Spinal cord (tissue), 10 donors: ENCODE results near the gene METRNL. TPM values are rescaled to one million over a fixed set of nuclear protein-coding genes. Genes with fewer than 3 reads are reported as not detected.

ENCODE experiments used
- DNase-seq, 6 donors: peaks; one replicate each; pipeline versions ENCODE4 v3.0.0 to v3.0.0-alpha.2; 2013 to 2015; ENCODE audit warnings: low spot score in 6 of 6, low read depth in 4 of 6
- H3K27ac ChIP-seq: one replicate; pipeline ENCODE4 v1.5.1; 2013; ENCODE audit warnings: low read depth, low read length, control low read depth
- H3K27me3 ChIP-seq: one replicate; pipeline ENCODE4 v1.6.1; 2013; ENCODE audit warnings: low read length; ENCODE audit not compliant: control insufficient read depth, insufficient read depth
- H3K36me3 ChIP-seq: one replicate; pipeline ENCODE4 v1.6.1; 2013; ENCODE audit warnings: low read length; ENCODE audit not compliant: control insufficient read depth, insufficient read depth
- H3K4me1 ChIP-seq: one replicate; pipeline ENCODE4 v1.6.1; 2013; ENCODE audit warnings: low read length; ENCODE audit not compliant: control insufficient read depth, insufficient read depth
- H3K4me3 ChIP-seq: one replicate; pipeline ENCODE4 v1.5.1; 2013; ENCODE audit warnings: low read depth, low read length, control low read depth
- H3K9me3 ChIP-seq: one replicate; pipeline ENCODE4 v1.6.1; 2013; ENCODE audit warnings: low read length; ENCODE audit not compliant: control insufficient read depth, insufficient read depth
- WGBS: methylation state at CpG from one replicate; pipeline ENCODE4 v1.1.5; 2013; ENCODE audit warnings: missing lambda C conversion rate; ENCODE audit not compliant: insufficient coverage; 5-methylcytosine and 5-hydroxymethylcytosine counted together
- polyA plus RNA-seq, 2 donors: library from polyadenylated mRNA; unstranded; fragments of 120-200 nt; gene quantifications; one replicate each; pipeline ENCODE4 v1.2.1, GENCODE V29; 2013; ENCODE audit not compliant: insufficient read length in 2 of 2
- total RNA-seq, 2 donors: library from RNA; depleted of rRNA in 1 of 2; stranded (reverse); fragments of 120-200 nt in 1 of 2; fragments of >200 nt in 1 of 2; gene quantifications; one replicate each; pipeline versions ENCODE4 v1.2.3 to v1.2.4, GENCODE V29; 2013 to 2014
- donor health status: healthy.

METRNL gene
- total and polyA plus RNA-seq, 4 donors = 35.7 to 133 (median 47.8) TPM

- no peak overlapping the region for H3K27ac ChIP-seq
- H3K4me1 ChIP-seq = peaks cover 59% of the 10 kb centered on the region
- peaks cover 3% of the 10 kb centered on the region for H3K36me3 ChIP-seq
- peaks cover 17% of the 10 kb centered on the region for H3K27me3 ChIP-seq
- no peaks in the 10 kb centered on the region for H3K9me3 ChIP-seq
- peak in 1 of 6 donors; percentile 79 for DNase-seq
- H3K4me3 ChIP-seq = no peak overlapping the region
- 8% methylated on average over 25 of the region's 60 CpGs for WGBS
Observed at GRCh38 chr17:83103200-83103942, 24.0 kb downstream of the METRNL start.

DNA sequence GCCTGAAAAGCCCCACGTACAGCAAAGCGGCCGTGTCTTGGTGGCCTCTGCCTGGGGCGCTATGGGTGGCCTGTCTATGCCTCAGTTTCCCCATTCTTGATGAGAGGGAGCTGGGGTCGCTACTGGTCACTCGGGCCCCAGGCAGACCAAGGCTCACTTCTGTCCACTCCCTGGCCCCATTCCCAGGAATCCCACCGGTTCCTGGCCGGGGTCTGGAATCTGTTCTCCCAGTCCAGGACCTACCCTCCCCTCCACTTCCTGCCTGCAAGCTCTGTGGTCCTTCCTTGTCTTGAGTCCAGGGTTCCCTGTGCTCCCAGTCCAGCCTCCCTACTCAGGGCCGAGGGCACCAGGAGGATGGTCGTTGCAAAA, 24.5 kb downstream of the METRNL start:
- Histone ChIP-seq H3K27ac (no peak overlapping the region), H3K27me3 (peaks cover 15% of the 10 kb centered on the region), H3K9me3 (no peaks in the 10 kb centered on the region), H3K4me3 (no peak overlapping the region), H3K36me3 (no peaks in the 10 kb centered on the region), H3K4me1 (peaks cover 55% of the 10 kb centered on the region)
- no peak for DNase-seq
- 76% methylated on average over 10 of the region's 10 CpGs for WGBS

GRCh38 chr17:83104577-83105505, 25.4 kb downstream of the METRNL start:
- no peaks in the 10 kb centered on the region for H3K36me3 ChIP-seq
- no peaks in the 10 kb centered on the region for H3K9me3 ChIP-seq
- WGBS = 84% methylated on average over 40 of the region's 45 CpGs
- DNase-seq = no peak
- H3K4me1 ChIP-seq = peaks cover 55% of the 10 kb centered on the region
- H3K27me3 ChIP-seq = peaks cover 8% of the 10 kb centered on the region
- no peak overlapping the region for H3K4me3 ChIP-seq
- H3K27ac ChIP-seq = peak overlapping the region; percentile 33

DNA sequence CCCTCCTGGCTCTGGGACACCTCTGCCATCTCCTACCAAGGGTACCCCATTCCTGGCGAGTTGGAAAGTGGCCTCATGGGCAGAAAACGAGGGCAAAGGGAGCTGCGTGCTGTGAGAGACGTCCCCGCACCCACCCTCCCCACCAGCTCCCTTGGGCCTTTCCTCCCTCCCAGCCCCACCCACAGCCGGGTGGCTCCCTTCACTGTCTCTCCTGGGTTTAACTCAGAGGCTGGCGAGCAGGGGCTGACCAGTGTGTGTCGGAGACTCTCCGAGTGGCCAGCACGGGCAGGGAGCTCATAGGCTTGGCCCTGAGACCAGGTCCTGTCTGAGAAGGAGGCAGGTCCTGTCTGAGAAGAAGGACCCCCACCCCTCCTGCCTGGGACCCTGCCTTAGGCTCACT, 26.1 kb downstream of the METRNL start:
- Histone ChIP-seq H3K4me1 (peaks cover 55% of the 10 kb centered on the region), H3K36me3 (no peaks in the 10 kb centered on the region), H3K4me3 (no peak overlapping the region), H3K27ac (no peak overlapping the region), H3K9me3 (no peaks in the 10 kb centered on the region), H3K27me3 (peaks cover 7% of the 10 kb centered on the region)
- DNase-seq = no peak
- 77% methylated on average over 5 of the region's 10 CpGs for whole genome bisulfite sequencing

- Histone ChIP-seq H3K36me3 (no peaks in the 10 kb centered on the region), H3K27ac (no peak overlapping the region), H3K9me3 (no peaks in the 10 kb centered on the region), H3K4me3 (no peak overlapping the region), H3K4me1 (peaks cover 52% of the 10 kb centered on the region), H3K27me3 (peaks cover 7% of the 10 kb centered on the region)
- WGBS = 44% methylated on average over 17 of the region's 22 CpGs
- DNase-seq = peak in 1 of 6 donors; percentile 39
Observed at GRCh38 chr17:83106056-83106588, 26.7 kb downstream of the METRNL start.

- 83% methylated on average over 17 of the region's 17 CpGs for WGBS
- peaks cover 10% of the 10 kb centered on the region for H3K27me3 ChIP-seq
- no peak overlapping the region for H3K4me3 ChIP-seq
- H3K9me3 ChIP-seq = no peaks in the 10 kb centered on the region
- H3K4me1 ChIP-seq = peaks cover 54% of the 10 kb centered on the region
- no peak overlapping the region for H3K27ac ChIP-seq
- no peaks in the 10 kb centered on the region for H3K36me3 ChIP-seq
- no peak for DNase-seq
Observed at GRCh38 chr17:83106913-83107655, 27.7 kb downstream of the METRNL start.

- peaks cover 12% of the 10 kb centered on the region for H3K27me3 ChIP-seq
- H3K9me3 ChIP-seq = no peaks in the 10 kb centered on the region
- H3K27ac ChIP-seq = no peak overlapping the region
Observed at GRCh38 chr17:83107656-83108048, 28.2 kb downstream of the METRNL start.

DNA sequence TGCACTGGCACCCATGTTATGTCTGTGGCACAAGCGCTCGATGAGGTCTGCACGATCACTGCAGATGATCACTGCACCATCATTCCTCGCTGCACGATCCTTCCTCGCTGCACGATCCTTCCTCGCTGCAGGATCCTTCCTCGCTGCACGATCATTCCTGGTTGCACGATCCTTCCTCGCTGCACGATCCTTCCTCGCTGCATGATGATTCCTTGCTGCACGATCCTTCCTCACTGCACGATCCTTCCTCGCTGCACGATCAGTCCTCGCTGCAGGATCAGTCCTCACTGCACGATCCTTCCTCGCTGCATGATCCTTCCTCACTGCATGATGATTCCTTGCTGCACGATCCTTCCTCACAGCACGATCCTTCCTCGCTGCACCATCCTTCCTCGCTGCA, 29.3 kb downstream of the METRNL start:
- 93% methylated on average over 25 of the region's 25 CpGs for WGBS
- H3K36me3 ChIP-seq = no peaks in the 10 kb centered on the region
- H3K27ac ChIP-seq = no peak overlapping the region
- H3K4me1 ChIP-seq = peaks cover 59% of the 10 kb centered on the region
- no peaks in the 10 kb centered on the region for H3K9me3 ChIP-seq
- H3K4me3 ChIP-seq = no peak overlapping the region
- no peak for DNase-seq
- H3K27me3 ChIP-seq = peaks cover 12% of the 10 kb centered on the region

More at GRCh38 chr17:83107656-83108048, 28.2 kb downstream of the METRNL start:
- H3K4me3 ChIP-seq = no peak overlapping the region
- peaks cover 55% of the 10 kb centered on the region for H3K4me1 ChIP-seq
- no peaks in the 10 kb centered on the region for H3K36me3 ChIP-seq
- DNase-seq = no peak
- 82% methylated on average over 14 of the region's 14 CpGs for WGBS

DNA sequence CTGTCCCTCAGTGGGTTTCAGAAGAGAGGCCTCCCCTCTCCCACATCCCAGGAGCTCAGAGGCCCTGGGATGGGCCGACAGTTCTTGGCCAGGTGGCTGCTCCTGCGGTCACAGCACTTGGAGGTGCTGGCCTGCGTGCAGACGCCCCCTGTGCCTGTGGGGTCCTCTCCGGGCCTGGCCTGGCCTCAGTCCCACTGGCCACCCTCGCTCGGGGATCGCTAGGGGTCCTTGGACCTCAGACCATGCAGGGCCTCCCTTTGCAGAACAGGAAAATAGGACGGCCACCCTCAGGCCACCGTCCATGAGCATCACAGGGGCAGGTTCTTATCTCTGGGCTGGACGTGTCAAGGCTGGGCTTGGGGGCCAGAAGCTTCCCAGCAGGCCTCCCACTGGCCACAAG, 30.0 kb downstream of the METRNL start:
- WGBS = 86% methylated on average over 11 of the region's 11 CpGs
- Histone ChIP-seq H3K4me3 (no peak overlapping the region), H3K36me3 (no peaks in the 10 kb centered on the region), H3K27ac (peak overlapping the region; percentile 76), H3K4me1 (peaks cover 55% of the 10 kb centered on the region), H3K9me3 (no peaks in the 10 kb centered on the region), H3K27me3 (peaks cover 12% of the 10 kb centered on the region)
- no peak for DNase-seq
